ENCODE results near the gene CDK6.

The CDK6 gene

DNA sequence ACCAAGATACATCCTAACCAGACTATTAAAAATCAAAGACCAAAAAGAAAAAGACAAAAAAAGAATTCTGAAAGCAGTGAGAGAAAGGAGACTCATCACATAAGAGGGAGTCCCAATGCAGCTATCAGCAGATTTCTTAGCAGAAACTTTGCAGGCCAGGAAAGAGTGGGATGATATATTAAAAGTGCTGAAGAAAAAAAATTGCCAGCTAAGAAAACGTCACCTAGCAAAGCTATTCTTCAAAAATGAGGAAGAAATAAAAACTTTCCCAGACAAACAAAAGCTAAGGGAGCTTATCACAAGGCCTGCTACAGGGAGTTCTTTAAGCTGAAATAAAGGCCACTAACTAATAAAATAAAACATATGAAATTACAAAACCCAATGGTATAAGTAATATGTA lies 40.5 kb upstream of the CDK6 start:
- Histone ChIP-seq H3K9me2 (ENCODE audit: low read depth, low read length) (no peaks in the 10 kb centered on the region), H3F3A (ENCODE audit: insufficient read depth, low read length) (no peaks in the 10 kb centered on the region), H3K4me2 (ENCODE audit: low read length) (no peak overlapping the region), H3K9ac (ENCODE audit: low read length) (no peak overlapping the region), H3K9me3 (ENCODE audit: low read length) (no peaks in the 10 kb centered on the region), H2AFZ (ENCODE audit: low read length) (no peak overlapping the region), H3K79me2 (ENCODE audit: insufficient read depth, low read length) (no peaks in the 10 kb centered on the region), H4K20me1 (ENCODE audit: insufficient read depth, low read length) (no peaks in the 10 kb centered on the region), H3K4me1 (ENCODE audit: insufficient read depth, low read length, severe bottlenecking) (no peaks in the 10 kb centered on the region), H3K4me3 (ENCODE audit: low read depth, low read length, poor library complexity, severe bottlenecking) (no peak overlapping the region), H3K36me3 (ENCODE audit: insufficient read depth, low read length) (no peaks in the 10 kb centered on the region), H3K27ac (ENCODE audit: low read depth, low read length, poor library complexity, severe bottlenecking) (no peak overlapping the region), H3K27me3 (ENCODE audit: insufficient read depth, low read length) (no peaks in the 10 kb centered on the region)
- no peak for TF ChIP-seq EZH2 (IDR thresholded peaks at IDR 0.05; ENCODE audit: borderline replicate concordance, low read length)
- TF ChIP-seq, protein P1, sequence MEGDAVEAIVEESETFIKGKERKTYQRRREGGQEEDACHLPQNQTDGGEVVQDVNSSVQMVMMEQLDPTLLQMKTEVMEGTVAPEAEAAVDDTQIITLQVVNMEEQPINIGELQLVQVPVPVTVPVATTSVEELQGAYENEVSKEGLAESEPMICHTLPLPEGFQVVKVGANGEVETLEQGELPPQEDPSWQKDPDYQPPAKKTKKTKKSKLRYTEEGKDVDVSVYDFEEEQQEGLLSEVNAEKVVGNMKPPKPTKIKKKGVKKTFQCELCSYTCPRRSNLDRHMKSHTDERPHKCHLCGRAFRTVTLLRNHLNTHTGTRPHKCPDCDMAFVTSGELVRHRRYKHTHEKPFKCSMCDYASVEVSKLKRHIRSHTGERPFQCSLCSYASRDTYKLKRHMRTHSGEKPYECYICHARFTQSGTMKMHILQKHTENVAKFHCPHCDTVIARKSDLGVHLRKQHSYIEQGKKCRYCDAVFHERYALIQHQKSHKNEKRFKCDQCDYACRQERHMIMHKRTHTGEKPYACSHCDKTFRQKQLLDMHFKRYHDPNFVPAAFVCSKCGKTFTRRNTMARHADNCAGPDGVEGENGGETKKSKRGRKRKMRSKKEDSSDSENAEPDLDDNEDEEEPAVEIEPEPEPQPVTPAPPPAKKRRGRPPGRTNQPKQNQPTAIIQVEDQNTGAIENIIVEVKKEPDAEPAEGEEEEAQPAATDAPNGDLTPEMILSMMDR (IDR thresholded peaks at IDR 0.05; ENCODE audit: low read length): no peak

DNA sequence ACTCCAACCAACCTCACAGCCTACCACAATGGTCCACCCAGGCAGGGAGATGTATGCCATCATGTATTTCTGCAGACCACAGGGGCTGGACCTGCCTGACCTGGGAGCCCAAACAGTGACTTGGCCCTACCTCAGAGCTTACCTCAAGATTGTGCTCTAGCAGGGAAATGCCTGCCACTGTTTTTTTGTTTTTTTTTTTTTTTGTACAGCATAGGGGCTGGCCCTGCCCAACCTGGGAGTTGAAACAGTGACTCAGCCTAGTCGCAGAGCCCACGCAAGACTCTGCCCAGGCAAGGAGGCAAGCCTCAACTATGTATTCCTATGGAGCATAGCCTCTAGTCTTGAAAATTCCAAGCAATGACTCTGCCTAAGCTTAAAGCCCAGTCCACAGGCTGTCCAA lies 39.3 kb upstream of the CDK6 start:
- H3K27ac ChIP-seq (ENCODE audit: low read depth, low read length, poor library complexity, severe bottlenecking): no peak overlapping the region
- H3K9ac ChIP-seq (ENCODE audit: low read length): no peak overlapping the region
- H2AFZ ChIP-seq (ENCODE audit: low read length): no peak overlapping the region
- no peaks in the 10 kb centered on the region for H3K79me2 ChIP-seq (ENCODE audit: insufficient read depth, low read length)
- H3K9me2 ChIP-seq (ENCODE audit: low read depth, low read length): no peaks in the 10 kb centered on the region
- no peaks in the 10 kb centered on the region for H3K36me3 ChIP-seq (ENCODE audit: insufficient read depth, low read length)
- H3K4me3 ChIP-seq (ENCODE audit: low read depth, low read length, poor library complexity, severe bottlenecking): no peak overlapping the region
- H4K20me1 ChIP-seq (ENCODE audit: insufficient read depth, low read length): no peaks in the 10 kb centered on the region
- TF ChIP-seq, protein P1 (IDR thresholded peaks at IDR 0.05; ENCODE audit: low read length): no peak
- no peak for TF ChIP-seq EZH2 (IDR thresholded peaks at IDR 0.05; ENCODE audit: borderline replicate concordance, low read length)
- H3K27me3 ChIP-seq (ENCODE audit: insufficient read depth, low read length): no peaks in the 10 kb centered on the region
- no peaks in the 10 kb centered on the region for H3F3A ChIP-seq (ENCODE audit: insufficient read depth, low read length)
- H3K4me1 ChIP-seq (ENCODE audit: insufficient read depth, low read length, severe bottlenecking): no peaks in the 10 kb centered on the region
- no peaks in the 10 kb centered on the region for H3K9me3 ChIP-seq (ENCODE audit: low read length)
- no peak overlapping the region for H3K4me2 ChIP-seq (ENCODE audit: low read length)

DNA sequence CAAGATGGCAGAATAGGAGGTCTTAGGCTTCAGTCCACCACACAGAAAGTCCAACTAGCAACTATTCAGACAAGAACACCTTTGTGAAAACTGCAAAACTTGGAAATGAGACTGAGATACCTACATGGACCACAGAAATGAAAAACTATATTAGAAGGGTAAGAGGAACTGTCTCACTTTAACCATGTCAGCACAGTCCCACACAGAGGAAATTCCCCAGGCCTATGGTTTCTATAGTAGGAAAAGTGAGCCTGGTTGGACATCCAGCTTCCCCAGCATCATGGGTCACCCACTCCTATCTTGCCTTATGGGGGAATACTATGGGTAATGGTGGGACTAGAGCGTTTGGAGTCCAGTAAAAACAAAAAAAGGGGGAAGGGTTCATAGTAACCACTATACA lies 38.8 kb upstream of the CDK6 start:
- Histone ChIP-seq H3K9me2 (ENCODE audit: low read depth, low read length) (no peaks in the 10 kb centered on the region), H3K9me3 (ENCODE audit: low read length) (no peaks in the 10 kb centered on the region), H3K9ac (ENCODE audit: low read length) (no peak overlapping the region), H3K4me2 (ENCODE audit: low read length) (no peak overlapping the region), H3K36me3 (ENCODE audit: insufficient read depth, low read length) (no peaks in the 10 kb centered on the region), H2AFZ (ENCODE audit: low read length) (no peak overlapping the region), H3F3A (ENCODE audit: insufficient read depth, low read length) (no peaks in the 10 kb centered on the region), H3K4me3 (ENCODE audit: low read depth, low read length, poor library complexity, severe bottlenecking) (no peak overlapping the region), H3K4me1 (ENCODE audit: insufficient read depth, low read length, severe bottlenecking) (no peaks in the 10 kb centered on the region), H4K20me1 (ENCODE audit: insufficient read depth, low read length) (no peaks in the 10 kb centered on the region), H3K27ac (ENCODE audit: low read depth, low read length, poor library complexity, severe bottlenecking) (no peak overlapping the region), H3K27me3 (ENCODE audit: insufficient read depth, low read length) (no peaks in the 10 kb centered on the region), H3K79me2 (ENCODE audit: insufficient read depth, low read length) (no peaks in the 10 kb centered on the region)
- no peak for TF ChIP-seq EZH2 (IDR thresholded peaks at IDR 0.05; ENCODE audit: borderline replicate concordance, low read length)
- TF ChIP-seq, protein P1 (IDR thresholded peaks at IDR 0.05; ENCODE audit: low read length): no peak

All from OCI-LY1 (cell line).